ENCODE results near the gene IGF2BP2. TPM values are rescaled to one million over a fixed set of nuclear protein-coding genes. Genes with fewer than 3 reads are reported as not detected.

Gene IGF2BP2
- total RNA-seq, 1 donor from 2014 or later, result 118 TPM

DNA sequence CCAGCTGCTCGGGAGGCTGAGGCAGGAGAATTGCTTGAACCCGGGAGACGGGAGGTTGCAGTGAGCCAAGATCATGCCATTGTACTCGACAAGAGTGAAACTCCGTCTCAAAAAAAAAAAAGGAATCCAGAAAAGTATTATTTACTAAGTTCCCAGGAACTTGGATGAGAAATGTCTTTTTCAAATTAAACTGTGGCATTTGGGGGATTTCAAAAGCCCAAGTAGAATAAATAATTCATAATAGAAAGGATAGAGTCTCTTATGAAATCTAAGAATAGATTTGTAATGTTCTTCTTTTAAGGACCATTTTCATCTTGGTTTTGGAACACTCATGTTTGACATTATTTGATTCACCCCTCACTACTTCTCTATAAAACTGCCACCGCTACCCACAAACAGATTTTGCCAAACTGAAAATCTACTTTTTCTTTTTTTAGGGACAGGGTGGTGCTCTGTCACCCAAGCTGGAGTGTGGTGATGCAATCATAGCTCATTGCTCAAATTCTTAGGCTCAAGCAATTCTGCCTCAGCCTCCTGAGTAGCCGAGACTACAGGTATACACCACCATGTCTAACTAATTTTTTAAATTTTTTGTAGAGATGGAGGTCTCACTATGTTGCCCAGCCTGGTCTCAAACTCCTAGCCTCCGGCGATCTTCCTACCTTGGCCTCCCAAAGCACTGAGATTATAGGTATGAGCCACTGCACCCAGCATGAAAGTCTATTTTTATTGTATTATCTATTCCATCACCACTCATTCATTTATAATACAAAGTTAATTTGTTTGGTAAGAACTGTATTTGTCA lies 139.4 kb downstream of the IGF2BP2 start:
- Mint-ChIP-seq H3K27ac (ENCODE audit: unreplicated experiment) (no peak overlapping the region), H3K4me3 (ENCODE audit: unreplicated experiment) (no peak overlapping the region), H3K27me3 (ENCODE audit: unreplicated experiment) (peaks cover 3% of the 10 kb centered on the region), H3K4me1 (ENCODE audit: low read depth, unreplicated experiment) (no peaks in the 10 kb centered on the region), H3K9me3 (ENCODE audit: unreplicated experiment) (no peaks in the 10 kb centered on the region), H3K36me3 (ENCODE audit: unreplicated experiment) (peaks cover 5% of the 10 kb centered on the region)
- TF ChIP-seq, protein P1, sequence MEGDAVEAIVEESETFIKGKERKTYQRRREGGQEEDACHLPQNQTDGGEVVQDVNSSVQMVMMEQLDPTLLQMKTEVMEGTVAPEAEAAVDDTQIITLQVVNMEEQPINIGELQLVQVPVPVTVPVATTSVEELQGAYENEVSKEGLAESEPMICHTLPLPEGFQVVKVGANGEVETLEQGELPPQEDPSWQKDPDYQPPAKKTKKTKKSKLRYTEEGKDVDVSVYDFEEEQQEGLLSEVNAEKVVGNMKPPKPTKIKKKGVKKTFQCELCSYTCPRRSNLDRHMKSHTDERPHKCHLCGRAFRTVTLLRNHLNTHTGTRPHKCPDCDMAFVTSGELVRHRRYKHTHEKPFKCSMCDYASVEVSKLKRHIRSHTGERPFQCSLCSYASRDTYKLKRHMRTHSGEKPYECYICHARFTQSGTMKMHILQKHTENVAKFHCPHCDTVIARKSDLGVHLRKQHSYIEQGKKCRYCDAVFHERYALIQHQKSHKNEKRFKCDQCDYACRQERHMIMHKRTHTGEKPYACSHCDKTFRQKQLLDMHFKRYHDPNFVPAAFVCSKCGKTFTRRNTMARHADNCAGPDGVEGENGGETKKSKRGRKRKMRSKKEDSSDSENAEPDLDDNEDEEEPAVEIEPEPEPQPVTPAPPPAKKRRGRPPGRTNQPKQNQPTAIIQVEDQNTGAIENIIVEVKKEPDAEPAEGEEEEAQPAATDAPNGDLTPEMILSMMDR (IDR thresholded peaks at IDR 0.05; ENCODE audit: partially characterized antibody, unreplicated experiment), result no peak
- no peak for DNase-seq

DNA sequence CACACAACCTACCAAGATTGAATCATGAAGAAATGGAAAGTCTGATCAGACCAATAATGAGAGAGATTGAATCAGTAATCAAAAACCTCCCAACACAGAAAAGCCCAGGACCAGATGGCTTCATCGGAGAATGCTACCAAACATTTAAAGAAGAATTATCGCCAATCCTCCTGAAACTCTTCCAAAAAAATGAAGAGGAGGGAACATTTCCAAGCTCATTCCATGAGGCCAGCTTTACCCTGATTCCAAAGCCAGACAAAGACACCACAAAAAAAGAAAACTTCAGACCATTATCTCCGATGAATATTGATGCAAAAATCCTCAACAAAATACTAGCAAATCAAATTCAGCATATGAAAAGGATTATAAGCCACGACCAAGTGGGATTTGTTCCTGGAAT lies 144.6 kb downstream of the IGF2BP2 start:
- peaks cover 17% of the 10 kb centered on the region for H3K36me3 Mint-ChIP-seq (ENCODE audit: unreplicated experiment)
- peaks cover 6% of the 10 kb centered on the region for H3K9me3 Mint-ChIP-seq (ENCODE audit: unreplicated experiment)
- no peak overlapping the region for H3K4me3 Mint-ChIP-seq (ENCODE audit: unreplicated experiment)

DNA sequence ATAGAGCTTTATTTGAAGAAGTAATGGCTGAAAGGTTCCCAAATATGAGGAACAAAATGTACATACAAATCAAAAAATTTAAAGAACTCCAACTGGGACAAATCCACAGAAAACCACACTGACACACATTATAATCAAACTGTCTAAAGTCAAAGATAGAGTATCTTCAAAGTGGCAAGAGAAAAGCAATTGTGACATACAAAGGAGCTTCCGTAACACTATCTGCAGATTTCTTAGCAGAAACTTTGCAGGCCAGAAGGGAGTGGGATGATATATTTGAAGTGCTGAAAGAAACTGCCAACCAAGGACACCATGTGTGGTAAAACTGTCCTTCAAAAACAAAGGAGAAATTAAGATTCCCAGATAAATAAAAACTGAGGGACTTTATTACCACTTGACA lies 146.8 kb downstream of the IGF2BP2 start:
- TF ChIP-seq, protein P1 (IDR thresholded peaks at IDR 0.05; ENCODE audit: partially characterized antibody, unreplicated experiment), result no peak
- Mint-ChIP-seq H3K27ac (ENCODE audit: unreplicated experiment) (no peak overlapping the region), H3K36me3 (ENCODE audit: unreplicated experiment) (peaks cover 17% of the 10 kb centered on the region), H3K9me3 (ENCODE audit: unreplicated experiment) (peaks cover 6% of the 10 kb centered on the region), H3K27me3 (ENCODE audit: unreplicated experiment) (peaks cover 1% of the 10 kb centered on the region), H3K4me3 (ENCODE audit: unreplicated experiment) (no peak overlapping the region), H3K4me1 (ENCODE audit: low read depth, unreplicated experiment) (no peaks in the 10 kb centered on the region)
- no peak for DNase-seq

More for the DNA sequence above, 144.6 kb downstream of the IGF2BP2 start:
- no peaks in the 10 kb centered on the region for H3K4me1 Mint-ChIP-seq (ENCODE audit: low read depth, unreplicated experiment)
- H3K27me3 Mint-ChIP-seq (ENCODE audit: unreplicated experiment), result no peaks in the 10 kb centered on the region
- TF ChIP-seq, protein P1 (IDR thresholded peaks at IDR 0.05; ENCODE audit: partially characterized antibody, unreplicated experiment), result no peak
- no peak overlapping the region for H3K27ac Mint-ChIP-seq (ENCODE audit: unreplicated experiment)
- DNase-seq, result no peak

DNA sequence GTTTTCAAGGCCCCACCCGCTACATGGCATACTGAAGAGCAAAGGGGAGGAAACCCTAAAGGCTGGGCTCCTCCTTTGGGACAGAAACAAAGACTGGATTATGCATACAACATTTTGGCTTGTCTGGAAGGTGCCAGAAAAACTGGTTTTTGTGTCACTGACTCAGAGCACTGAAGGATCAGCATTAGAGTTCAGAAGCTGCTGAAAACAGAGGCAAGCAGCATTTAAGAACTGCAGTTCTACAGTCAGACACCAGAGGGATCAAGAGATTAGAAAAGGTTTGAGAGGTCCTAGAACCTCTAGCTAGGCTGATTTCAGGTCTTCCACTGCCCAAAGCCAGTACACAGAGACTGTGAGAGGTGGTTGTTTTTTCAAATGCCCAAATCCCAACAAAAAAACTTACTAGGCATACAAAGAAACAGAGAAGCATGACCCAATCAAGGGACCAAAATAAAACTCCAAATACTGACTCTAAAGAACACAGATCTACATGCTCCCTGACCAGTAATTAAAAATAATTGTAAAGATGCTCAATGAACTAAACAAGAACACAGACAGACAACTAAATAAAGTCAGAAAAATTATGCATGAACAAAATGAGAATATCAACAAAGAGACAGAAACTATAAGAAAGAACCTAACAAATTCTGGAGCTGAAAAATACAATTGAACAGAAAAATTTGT lies 147.6 kb downstream of the IGF2BP2 start:
- peaks cover 17% of the 10 kb centered on the region for H3K36me3 Mint-ChIP-seq (ENCODE audit: unreplicated experiment)
- H3K27ac Mint-ChIP-seq (ENCODE audit: unreplicated experiment), result no peak overlapping the region
- TF ChIP-seq, protein P1 (IDR thresholded peaks at IDR 0.05; ENCODE audit: partially characterized antibody, unreplicated experiment), result peak; percentile 79
- H3K4me3 Mint-ChIP-seq (ENCODE audit: unreplicated experiment), result no peak overlapping the region
- no peak for DNase-seq
- no peaks in the 10 kb centered on the region for H3K4me1 Mint-ChIP-seq (ENCODE audit: low read depth, unreplicated experiment)
- peaks cover 8% of the 10 kb centered on the region for H3K9me3 Mint-ChIP-seq (ENCODE audit: unreplicated experiment)
- peaks cover 1% of the 10 kb centered on the region for H3K27me3 Mint-ChIP-seq (ENCODE audit: unreplicated experiment)

DNA sequence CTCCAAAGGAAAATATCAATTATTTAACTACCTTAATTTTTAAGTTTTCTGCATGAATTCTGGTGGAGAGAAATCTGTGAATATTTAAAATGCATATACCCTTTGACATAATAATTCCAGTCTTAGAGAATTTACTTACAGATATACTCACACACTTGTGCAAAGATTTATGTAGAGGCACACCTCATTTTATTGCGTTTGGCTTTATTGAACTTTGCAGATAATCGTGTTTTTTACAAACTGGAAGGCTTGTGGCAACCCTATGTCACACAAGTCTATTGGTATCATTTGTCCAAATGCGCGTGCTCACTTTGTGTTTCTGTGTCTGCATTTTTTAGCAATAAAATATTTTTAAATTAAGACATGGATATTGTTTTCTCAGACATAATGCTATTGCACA lies 157.3 kb downstream of the IGF2BP2 start:
- DNase-seq, result no peak
- TF ChIP-seq, protein P1 (IDR thresholded peaks at IDR 0.05; ENCODE audit: partially characterized antibody, unreplicated experiment), result no peak
- Mint-ChIP-seq H3K27me3 (ENCODE audit: unreplicated experiment) (peaks cover 2% of the 10 kb centered on the region), H3K4me3 (ENCODE audit: unreplicated experiment) (no peak overlapping the region), H3K36me3 (ENCODE audit: unreplicated experiment) (peaks cover 11% of the 10 kb centered on the region), H3K9me3 (ENCODE audit: unreplicated experiment) (peaks cover 3% of the 10 kb centered on the region), H3K27ac (ENCODE audit: unreplicated experiment) (no peak overlapping the region), H3K4me1 (ENCODE audit: low read depth, unreplicated experiment) (peaks cover 2% of the 10 kb centered on the region)
